Peyer's patch (tissue), 4 donors: ENCODE measurements around the gene MRPL49. TPM values are rescaled to one million over a fixed set of nuclear protein-coding genes. Genes with fewer than 3 reads are reported as not detected.

Source experiments
- DNase-seq, 3 donors: peaks; one replicate each; pipeline ENCODE4 v3.0.0-alpha.2; 2017 to 2019
- H3K27ac ChIP-seq, 4 donors: fragments of 200-600 bp; sonication (generic); one replicate each; pipeline ENCODE4 v1.5.1; 2016 to 2019
- H3K27me3 ChIP-seq, 2 donors: fragments of 200-600 bp; sonication (generic); one replicate each; pipeline ENCODE4 v1.5.1; 2019
- H3K36me3 ChIP-seq, 3 donors: fragments of 200-600 bp; sonication (generic); one replicate each; pipeline ENCODE4 v1.5.1; 2016 to 2019
- H3K4me1 ChIP-seq, 4 donors: fragments of 200-600 bp; sonication (generic); one replicate each; pipeline ENCODE4 v1.5.1; 2016 to 2019
- H3K4me3 ChIP-seq, 4 donors: fragments of 200-600 bp; sonication (generic); 1 replicate in 3 of 4; 2 replicates in 1 of 4; pipeline ENCODE4 v1.5.1; 2016 to 2019; ENCODE audit warnings: mild to moderate bottlenecking in 1 of 4
- H3K9me3 ChIP-seq, 4 donors: fragments of 200-600 bp; sonication (generic); one replicate each; pipeline ENCODE4 v1.5.1; 2016 to 2019; ENCODE audit warnings: mild to moderate bottlenecking in 1 of 4
- POLR2A ChIP-seq, 2 donors: fragments of 450-650 bp; IDR thresholded peaks; one replicate each; pipeline ENCODE4 v1.5.1; 2017; ENCODE audit warnings: antibody characterized with exemption in 2 of 2, mild to moderate bottlenecking in 2 of 2, moderate library complexity in 2 of 2
- total RNA-seq, 4 donors: library from RNA; depleted of rRNA; stranded (reverse); fragments of >200 nt; gene quantifications; one replicate each; pipeline ENCODE4 v1.1.0, GENCODE V29; 2016
- TF ChIP-seq, protein P1 (sequence below), 6 experiments: fragments of 450-650 bp in 4 of 6; fragments of 200-600 bp in 2 of 6; sonication (generic) in 1 of 6; IDR thresholded peaks; one replicate each; pipeline ENCODE4 v1.5.1; 2017 to 2019; ENCODE audit warnings: antibody characterized with exemption in 6 of 6, mild to moderate bottlenecking in 3 of 6, moderate library complexity in 1 of 6

Gene MRPL49
- total RNA-seq, 4 donors from 2014 or later = 36.2 to 50.3 (median 45.7) TPM

DNA sequence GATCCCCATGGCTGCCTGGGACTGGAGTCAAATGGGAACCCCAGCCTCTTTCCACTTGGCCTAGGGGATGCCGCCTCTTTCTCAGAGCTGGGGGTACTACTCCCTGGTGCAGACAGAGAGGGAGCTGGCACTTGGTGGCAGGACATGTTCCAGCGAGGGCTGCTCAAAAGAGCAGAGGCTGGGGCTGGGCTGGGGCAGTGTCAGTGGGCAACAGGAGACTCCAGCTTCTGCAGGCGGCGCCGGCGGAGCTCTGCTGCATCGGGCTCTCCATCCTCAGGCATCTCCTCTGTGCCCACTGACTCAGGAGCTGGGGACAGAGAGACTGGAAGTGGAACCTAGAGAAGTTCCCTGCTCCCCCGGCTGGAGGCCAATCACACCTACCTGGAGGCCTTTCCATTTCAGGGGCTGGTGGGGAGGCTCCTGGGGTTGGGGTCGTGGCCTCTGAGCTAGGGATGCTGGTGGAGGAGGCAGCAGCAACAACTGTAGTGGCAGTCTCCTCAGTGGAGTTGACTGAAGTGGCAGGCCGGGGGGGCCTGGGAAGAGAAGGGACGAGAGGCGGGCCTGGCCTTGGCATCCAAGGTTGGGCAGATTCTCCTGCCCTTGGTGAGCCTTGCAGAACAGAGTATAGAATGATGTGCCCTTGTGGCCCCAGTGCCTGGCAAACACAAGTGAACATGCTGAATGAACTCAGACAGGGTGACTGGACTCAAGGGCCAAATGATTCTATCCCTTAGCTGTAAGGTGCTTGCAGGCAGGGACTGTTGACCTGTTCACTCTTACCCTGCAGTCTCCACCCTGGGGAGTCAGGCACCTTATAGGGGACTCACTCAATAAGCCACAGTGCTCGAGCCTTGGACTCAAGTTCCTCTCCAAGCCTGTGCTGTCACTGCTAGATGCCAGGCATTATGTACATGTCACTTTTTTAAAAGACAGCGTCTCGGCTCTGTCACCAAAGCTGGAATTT, 6.3 kb downstream of the MRPL49 start:
- H3K9me3 ChIP-seq = no peaks in the 10 kb centered on the region
- TF ChIP-seq POLR2A (IDR thresholded peaks at IDR 0.05) = no peak
- TF ChIP-seq, protein P1, sequence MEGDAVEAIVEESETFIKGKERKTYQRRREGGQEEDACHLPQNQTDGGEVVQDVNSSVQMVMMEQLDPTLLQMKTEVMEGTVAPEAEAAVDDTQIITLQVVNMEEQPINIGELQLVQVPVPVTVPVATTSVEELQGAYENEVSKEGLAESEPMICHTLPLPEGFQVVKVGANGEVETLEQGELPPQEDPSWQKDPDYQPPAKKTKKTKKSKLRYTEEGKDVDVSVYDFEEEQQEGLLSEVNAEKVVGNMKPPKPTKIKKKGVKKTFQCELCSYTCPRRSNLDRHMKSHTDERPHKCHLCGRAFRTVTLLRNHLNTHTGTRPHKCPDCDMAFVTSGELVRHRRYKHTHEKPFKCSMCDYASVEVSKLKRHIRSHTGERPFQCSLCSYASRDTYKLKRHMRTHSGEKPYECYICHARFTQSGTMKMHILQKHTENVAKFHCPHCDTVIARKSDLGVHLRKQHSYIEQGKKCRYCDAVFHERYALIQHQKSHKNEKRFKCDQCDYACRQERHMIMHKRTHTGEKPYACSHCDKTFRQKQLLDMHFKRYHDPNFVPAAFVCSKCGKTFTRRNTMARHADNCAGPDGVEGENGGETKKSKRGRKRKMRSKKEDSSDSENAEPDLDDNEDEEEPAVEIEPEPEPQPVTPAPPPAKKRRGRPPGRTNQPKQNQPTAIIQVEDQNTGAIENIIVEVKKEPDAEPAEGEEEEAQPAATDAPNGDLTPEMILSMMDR (IDR thresholded peaks at IDR 0.05) = no peak
- H3K27ac ChIP-seq = peak overlapping the region in 1 of 4 donors; percentile 97
- peak in 1 of 3 donors; percentile 46 for DNase-seq
- H3K36me3 ChIP-seq = peaks cover 0 to 86% (median 0%) of the 10 kb centered on the region in 3 donors
- no peak overlapping the region for H3K4me3 ChIP-seq
- H3K27me3 ChIP-seq = no peaks in the 10 kb centered on the region
- peaks cover 0 to 26% (median 11%) of the 10 kb centered on the region in 4 donors for H3K4me1 ChIP-seq

DNA sequence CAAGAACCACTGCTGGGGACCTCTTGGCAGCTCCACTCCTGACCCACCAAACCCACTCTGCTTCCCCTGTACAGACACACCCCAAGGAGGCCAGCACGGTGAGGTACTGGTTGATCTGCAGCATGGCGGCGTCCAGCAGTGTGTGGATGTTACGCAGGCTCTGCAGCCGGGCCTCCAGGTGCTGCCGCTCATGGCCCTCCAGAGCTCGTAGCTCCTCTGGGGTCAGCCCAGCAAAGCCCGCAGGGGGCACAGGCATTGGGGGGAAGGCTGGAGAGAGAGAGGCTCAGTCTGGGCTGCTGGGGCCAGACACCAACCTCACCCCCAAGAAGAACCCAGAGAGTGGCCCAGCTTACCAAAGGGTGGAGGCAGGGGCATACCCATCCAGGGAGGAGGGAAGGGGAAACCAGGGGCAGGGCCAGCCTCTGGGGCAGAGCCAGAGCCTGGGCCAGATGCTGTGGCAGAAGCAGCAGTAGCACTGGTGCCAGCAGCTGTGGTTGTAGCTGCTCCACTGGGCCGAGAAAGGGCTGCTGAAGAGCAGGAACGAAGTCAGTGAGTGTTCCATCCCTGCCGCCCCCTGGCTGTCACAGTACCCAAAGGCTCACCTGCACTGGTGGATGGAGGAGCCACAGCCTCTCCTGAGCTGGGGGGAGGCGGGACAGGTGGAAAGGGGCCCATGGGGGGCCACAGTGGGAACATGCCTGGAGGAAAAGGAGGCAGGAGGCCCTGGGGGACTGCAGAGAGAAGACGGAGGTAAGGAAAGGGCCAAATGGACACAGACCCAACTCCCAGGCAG, 7.7 kb downstream of the MRPL49 start:
- DNase-seq = peak in 2 of 3 donors; percentile 50 to 66
- no peak for TF ChIP-seq POLR2A (IDR thresholded peaks at IDR 0.05)
- TF ChIP-seq, protein P1 (IDR thresholded peaks at IDR 0.05) = peak in 1 of 6 experiments; percentile 5
- H3K27ac ChIP-seq = peak overlapping the region in 1 of 4 donors; percentile 97
- no peaks in the 10 kb centered on the region for H3K27me3 ChIP-seq
- peaks cover 0 to 81% (median 0%) of the 10 kb centered on the region in 3 donors for H3K36me3 ChIP-seq
- peaks cover 0 to 26% (median 10%) of the 10 kb centered on the region in 4 donors for H3K4me1 ChIP-seq
- peak overlapping the region in 1 of 4 donors; percentile 22 for H3K4me3 ChIP-seq
- no peaks in the 10 kb centered on the region for H3K9me3 ChIP-seq

DNA sequence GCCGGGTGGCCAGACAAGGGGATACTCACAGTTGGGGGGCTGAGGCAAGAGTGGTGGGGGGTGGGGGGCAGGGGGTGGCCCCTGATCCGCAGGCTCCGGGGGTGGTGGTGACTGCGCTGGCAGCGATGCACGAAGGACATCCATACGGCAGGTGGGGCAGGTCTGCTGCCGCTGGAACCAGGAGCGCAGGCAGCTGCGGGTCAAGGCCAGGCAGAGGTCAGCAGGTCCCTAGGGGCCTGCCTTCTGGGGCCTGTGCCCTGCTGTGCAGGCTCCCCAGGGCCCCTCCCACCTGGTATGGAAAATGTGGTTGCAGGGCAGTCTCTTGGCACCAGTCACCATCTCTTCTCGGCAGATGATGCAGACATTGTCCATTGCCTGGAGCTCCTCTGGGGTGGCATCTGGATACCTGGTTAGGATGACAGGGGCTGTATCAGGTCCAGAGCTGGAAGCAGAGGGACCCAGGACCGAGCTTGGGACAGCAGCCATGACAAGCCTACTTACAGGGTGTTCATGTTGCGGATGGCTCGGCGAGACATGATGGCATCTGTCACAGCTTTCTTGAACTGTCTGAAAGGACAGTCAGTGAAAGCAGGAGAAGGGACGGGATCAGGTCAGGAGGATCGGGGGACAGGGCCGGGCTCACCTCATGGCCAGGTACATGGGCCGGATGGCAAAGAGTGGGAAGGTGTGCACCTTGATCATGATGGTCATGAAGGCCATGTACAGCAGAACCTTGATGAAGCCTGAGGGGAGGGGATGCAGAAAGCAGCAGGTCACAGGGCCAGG, 8.7 kb downstream of the MRPL49 start:
- Histone ChIP-seq H3K4me1 (peaks cover 0 to 26% (median 13%) of the 10 kb centered on the region in 4 donors), H3K27me3 (no peaks in the 10 kb centered on the region), H3K27ac (peak overlapping the region in 1 of 4 donors; percentile 97), H3K36me3 (peaks cover 0 to 71% (median 0%) of the 10 kb centered on the region in 3 donors), H3K4me3 (peak overlapping the region in 1 of 4 donors; percentile 81), H3K9me3 (no peaks in the 10 kb centered on the region)
- TF ChIP-seq, protein P1 (IDR thresholded peaks at IDR 0.05) = no peak
- TF ChIP-seq POLR2A (IDR thresholded peaks at IDR 0.05) = no peak
- DNase-seq = peak in 2 of 3 donors; percentile 39 to 67

DNA sequence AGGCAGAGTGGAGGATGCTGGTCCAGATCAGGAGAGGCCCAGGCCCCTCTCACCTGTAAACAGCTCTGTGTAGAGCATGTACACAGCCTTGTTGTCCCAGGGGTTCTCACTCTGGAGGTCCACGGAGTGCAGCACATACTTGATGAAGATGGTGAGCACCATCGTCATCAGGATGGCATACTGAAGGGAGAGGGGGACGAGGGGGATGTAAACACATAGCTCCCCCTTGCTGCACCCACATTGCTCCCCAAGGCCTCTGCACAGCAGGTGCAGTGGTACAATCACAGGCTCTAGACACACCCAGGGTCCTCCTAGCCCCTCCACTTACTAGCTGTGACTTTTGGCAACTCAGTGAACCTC, 9.3 kb downstream of the MRPL49 start:
- H3K27me3 ChIP-seq = no peaks in the 10 kb centered on the region
- H3K36me3 ChIP-seq = peaks cover 0 to 65% (median 0%) of the 10 kb centered on the region in 3 donors
- H3K4me3 ChIP-seq = peak overlapping the region in 1 of 4 donors; percentile 81
- peak in 1 of 3 donors; percentile 42 for DNase-seq
- TF ChIP-seq POLR2A (IDR thresholded peaks at IDR 0.05) = no peak
- TF ChIP-seq, protein P1 (IDR thresholded peaks at IDR 0.05) = no peak
- peak overlapping the region in 1 of 4 donors; percentile 97 for H3K27ac ChIP-seq
- H3K4me1 ChIP-seq = peaks cover 0 to 30% (median 13%) of the 10 kb centered on the region in 4 donors
- H3K9me3 ChIP-seq = no peaks in the 10 kb centered on the region

DNA sequence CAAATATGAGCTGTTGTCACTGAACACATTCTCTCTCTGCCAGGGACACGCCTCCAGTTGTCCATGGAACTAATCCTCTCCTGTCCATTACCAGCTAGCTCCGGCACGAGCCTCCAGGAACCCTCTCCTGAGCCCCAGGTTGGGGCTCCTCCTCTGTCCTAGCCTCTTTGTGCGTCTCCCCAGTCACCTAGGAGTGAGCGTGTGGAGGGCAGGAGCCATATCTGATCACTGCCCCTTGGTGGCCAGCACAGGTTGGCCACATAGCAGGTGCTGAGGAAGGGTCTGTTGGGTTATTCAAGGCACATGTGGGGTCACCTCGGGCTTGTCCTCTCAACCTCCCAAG, 9.7 kb downstream of the MRPL49 start:
- peak overlapping the region in 1 of 4 donors; percentile 97 for H3K27ac ChIP-seq
- peaks cover 0 to 30% (median 13%) of the 10 kb centered on the region in 4 donors for H3K4me1 ChIP-seq
- H3K9me3 ChIP-seq = no peaks in the 10 kb centered on the region
- no peak for DNase-seq
- TF ChIP-seq, protein P1 (IDR thresholded peaks at IDR 0.05) = no peak
- no peak for TF ChIP-seq POLR2A (IDR thresholded peaks at IDR 0.05)
- peak overlapping the region in 2 of 4 donors; percentile 4 to 81 for H3K4me3 ChIP-seq
- H3K27me3 ChIP-seq = no peaks in the 10 kb centered on the region
- H3K36me3 ChIP-seq = peaks cover 0 to 60% (median 0%) of the 10 kb centered on the region in 3 donors
